Fibroblast of gingiva (primary cell): ENCODE data around the gene EPB41.
"Not testable (repeated sequence)": the region's sequence is repeated elsewhere in the genome, so short reads cannot be mapped to it uniquely, and the experiment has no call there.

Experiments used
- DNase-seq: peaks from one replicate; pipeline ENCODE4 v3.0.0-alpha.2; 2011; ENCODE audit warnings: low read depth

EPB41 gene

GRCh38 chr1:28914228-28915030 lies at the start of gene EPB41:
Gene EPB41 (plus strand): TSS chr1:28914569. CDS start chr1:28987438, 72,869 bp downstream.
- peak; percentile 77 for DNase-seq

DNA sequence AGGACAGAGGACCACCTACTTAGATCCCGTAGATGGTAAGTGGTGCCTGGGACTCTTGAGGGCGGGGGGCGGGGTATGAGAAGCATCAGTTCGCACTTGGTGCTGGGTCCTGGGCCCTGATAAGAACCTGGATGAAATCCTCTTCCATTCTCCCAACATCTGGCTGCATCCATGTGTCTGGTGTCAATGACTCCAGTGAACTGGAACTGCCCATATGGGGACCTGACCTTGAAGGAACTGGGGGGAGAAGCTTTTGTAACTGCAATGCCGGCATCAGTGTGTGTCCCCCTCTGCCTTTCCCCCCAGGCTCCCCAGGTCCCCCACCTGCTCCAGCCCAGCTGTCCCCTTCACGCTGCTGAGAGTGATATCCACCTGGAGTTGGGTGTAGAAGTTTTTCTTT lies 49.7 kb upstream of the EPB41 start:
- no peak for DNase-seq

GRCh38 chr1:28865997-28866650 lies 48.2 kb upstream of the EPB41 start:
- DNase-seq: no peak

DNA sequence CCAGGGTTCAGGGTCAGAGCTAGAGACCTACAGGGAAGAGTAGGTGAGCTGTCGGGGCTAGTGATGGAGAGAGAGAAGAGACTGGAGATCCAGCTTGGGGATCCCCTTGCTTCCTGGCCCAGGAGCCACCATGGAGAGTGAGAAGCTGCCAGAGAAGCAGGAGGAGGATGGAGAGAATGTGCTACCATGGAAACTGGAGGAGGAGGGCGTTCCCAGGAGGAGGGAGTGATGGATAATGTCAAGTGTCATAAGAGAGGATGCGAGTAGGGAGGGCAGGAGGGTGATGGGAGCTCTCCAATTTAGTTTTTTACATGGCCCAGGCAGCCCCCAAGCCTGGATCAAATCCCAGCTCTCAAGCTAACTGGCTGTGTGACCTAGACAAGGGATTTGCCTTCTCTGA lies 46.5 kb upstream of the EPB41 start:
- no peak for DNase-seq

- DNase-seq: no peak
Observed at GRCh38 chr1:28869952-28870351, 44.4 kb upstream of the EPB41 start.

- DNase-seq: no peak
Observed at GRCh38 chr1:28871631-28872401, 42.6 kb upstream of the EPB41 start.

- not testable (repeated sequence) for DNase-seq
Observed at GRCh38 chr1:28875134-28875533, 39.2 kb upstream of the EPB41 start.

DNA sequence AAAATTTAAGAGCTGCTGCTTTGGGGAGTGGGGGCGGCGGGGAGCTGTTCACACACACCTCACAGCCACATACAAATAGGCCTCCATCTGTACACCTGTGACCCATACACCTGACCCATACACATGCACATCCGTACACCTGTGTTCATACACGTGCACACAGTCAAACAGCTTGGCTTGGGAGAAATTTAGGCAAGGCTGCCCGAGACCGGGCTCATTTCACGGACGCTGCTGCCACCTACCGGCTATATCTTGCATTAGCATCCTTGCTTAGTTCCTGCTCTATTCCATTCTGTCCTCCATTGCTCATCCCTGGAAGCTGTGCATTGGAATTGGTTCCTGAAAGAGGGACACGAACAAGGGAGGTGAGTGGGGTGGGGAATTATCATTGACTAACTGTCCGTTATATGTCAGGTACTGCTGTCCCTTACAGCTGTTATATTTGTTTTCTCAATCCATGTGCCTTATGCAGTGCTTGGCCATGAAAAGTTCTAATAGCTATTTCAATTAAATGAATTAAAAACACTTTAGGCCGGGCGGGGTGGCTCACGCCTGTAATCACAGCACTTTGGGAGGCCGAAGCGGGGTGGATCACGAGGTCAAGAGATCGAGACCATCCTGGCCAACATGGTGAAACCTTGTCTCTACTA lies 37.1 kb upstream of the EPB41 start:
- DNase-seq: peak; percentile 44

DNA sequence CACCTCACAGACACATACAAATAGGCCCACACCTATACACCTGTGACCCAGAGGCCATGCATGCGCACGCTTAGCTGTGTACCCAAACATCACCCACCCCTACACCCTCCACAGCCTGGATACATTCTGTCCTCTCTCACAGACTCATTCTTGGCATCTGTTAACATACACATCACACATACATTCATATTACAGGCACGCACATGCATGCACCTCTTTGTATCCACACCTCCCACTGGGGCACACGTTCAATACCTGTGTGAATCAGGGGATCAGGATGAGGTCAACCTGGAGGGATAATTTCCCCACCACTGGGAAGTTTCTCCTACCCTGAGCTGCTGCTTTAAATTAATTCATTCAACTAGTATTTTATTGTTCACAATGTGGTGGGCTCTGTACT lies 35.6 kb upstream of the EPB41 start:
- DNase-seq: no peak

DNA sequence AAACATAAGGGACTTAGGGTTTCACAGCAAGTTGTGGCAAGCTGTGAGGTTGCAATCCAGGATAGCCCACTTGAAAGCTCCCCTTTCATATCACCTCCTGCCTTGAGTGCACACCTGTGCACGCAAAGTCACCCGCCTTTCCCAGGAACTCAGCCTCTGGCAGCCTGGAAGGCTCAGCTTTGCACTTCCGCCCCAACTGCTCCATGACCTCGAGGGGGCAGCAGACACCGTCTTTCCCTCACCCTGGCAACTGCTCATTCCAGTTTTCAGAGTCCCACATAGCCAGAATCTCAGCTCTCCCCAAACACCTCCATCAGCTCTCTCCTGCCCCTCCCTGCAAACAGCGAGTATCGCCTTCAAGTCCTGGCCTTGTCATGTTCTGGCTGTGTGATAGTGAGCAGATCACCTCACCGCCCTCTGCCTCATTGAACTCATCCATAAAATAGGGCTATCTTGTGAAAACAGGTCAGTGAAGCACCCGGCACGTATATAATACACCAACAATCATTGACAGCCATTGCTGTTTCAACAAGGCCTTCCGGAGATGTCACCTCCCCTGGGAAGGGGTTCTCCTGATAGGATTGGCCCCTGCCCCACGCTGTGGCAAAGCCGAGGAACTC lies 32.2 kb upstream of the EPB41 start:
- DNase-seq: peak; percentile 76

DNA sequence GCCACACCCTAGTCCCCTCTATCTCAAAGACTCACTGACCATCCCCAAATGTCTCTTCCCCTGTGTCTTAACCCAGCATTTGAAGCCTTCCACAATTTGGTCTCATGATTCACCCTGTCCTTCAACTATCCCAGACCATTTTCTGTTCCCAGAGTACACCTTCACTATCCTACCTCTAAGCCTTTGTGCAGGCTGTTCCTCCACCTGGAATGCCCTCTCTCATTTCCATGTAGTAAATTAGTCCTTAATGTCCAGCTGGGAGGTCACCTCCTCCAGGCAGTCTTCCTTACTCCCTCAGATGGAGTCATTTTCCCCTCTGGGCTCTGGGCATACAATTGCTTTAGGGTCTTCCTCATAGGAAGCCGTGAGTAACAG lies 31.1 kb upstream of the EPB41 start:
- DNase-seq: no peak

GRCh38 chr1:28885472-28885877 lies 28.9 kb upstream of the EPB41 start:
- no peak for DNase-seq

GRCh38 chr1:28885977-28886730 lies 28.2 kb upstream of the EPB41 start:
- no peak for DNase-seq

DNA sequence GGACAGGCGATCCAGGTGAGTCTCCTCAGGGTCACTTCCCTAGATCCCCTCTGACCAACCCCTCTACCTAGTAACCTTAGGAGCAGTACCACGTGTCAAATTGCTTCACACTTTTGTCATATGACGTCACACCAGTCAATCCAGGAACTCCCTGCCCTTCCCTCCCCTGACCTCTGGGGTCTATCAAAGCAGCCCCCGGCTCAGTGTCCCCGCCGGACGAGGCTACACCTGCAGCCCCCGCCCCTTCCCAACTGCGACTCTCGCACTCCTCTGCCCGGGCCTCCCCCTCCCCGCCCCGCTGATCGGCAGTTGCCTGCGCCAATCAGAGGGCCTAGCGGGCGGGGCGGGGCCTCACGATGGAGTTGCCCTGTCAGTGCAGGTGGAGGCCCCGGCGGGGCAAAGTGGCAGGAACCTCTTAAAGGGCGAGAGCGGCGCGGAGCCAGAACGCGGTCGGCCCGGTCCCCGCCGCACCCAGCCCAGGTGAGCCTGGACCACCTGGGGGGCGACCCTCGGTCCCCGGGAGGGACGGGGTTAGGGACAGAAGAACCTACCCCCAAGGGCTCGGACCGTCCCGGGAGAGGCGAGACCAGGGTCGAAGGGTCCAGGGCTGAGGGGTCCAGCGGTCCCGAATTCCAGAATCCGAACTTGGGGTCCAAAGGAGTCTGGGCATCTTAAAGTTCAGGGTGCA lies 27.5 kb upstream of the EPB41 start:
- peak; percentile 69 for DNase-seq

GRCh38 chr1:28887419-28887834 lies 26.9 kb upstream of the EPB41 start:
- DNase-seq: no peak

GRCh38 chr1:28887835-28888682 lies 26.3 kb upstream of the EPB41 start:
- DNase-seq: no peak

GRCh38 chr1:28888915-28889314 lies 25.5 kb upstream of the EPB41 start:
- DNase-seq: no peak

DNA sequence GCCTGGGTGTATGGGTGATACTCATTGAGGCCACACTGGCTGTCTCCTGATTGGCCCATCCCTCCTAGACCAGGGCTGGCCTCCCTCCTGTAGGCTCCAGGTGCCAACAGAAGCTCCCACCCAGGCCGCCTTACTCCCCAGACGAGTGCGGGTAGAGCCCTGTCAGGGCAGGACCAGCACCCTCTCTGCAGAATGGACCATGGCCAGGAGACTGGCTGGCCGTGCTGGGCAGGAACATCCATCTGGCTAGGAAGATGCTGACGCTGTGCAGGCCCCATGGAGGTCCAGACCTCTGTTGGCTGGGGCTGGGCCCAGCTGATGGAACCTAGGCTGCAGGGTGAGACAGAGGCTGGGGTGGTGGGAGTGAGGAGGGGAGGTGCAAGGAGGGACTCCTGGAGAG lies 25.0 kb upstream of the EPB41 start:
- DNase-seq: no peak

DNA sequence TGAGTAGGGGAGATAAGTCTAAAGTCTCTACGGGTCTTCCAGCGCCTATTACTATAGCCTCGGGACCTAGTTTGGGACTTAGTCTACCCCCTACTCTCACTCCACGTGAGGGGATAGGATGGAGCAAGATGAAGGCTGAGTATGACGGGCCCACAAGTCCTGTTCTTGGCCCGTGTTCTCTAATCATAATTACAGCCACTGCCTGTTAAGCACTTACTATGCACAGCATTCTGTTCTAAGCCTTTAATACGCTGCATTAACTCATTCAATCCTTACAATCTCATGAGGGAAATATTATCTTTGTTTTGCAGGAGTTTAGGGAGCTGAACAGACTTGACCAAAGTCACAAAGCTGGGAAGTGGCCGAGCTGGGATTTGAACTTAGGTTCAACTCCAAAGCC lies 23.9 kb upstream of the EPB41 start:
- DNase-seq: no peak

- no peak for DNase-seq
Observed at GRCh38 chr1:28890836-28891235, 23.5 kb upstream of the EPB41 start.
